HepG2 (cell line): ENCODE measurements around the gene KLHL7. TPM values are rescaled to one million over a fixed set of nuclear protein-coding genes. Genes with fewer than 3 reads are reported as not detected.
A peak's percentile ranks its signal among the peaks of the same experiment; 100 is the strongest.

Source experiments
- CEBPB ChIP-seq: IDR thresholded peaks from 2 replicates; pipeline ENCODE4 v1.6.1; 2011; ENCODE audit warnings: low read depth, low read length, improper control_type of control experiment, borderline replicate concordance
- ELK4 ChIP-seq: sonication (generic); formaldehyde crosslinking; IDR thresholded peaks from 2 replicates; pipeline ENCODE4 v1.9.0; 2021; ENCODE audit warnings: missing genetic modification reagents, borderline replicate concordance
- PATZ1 ChIP-seq: sonication (generic); formaldehyde crosslinking; IDR thresholded peaks from 2 replicates; pipeline ENCODE4 v1.4.0; 2020; ENCODE audit warnings: missing genetic modification reagents
- SAP130 ChIP-seq: IDR thresholded peaks from 2 replicates; pipeline ENCODE4 v1.6.1; 2016; ENCODE audit warnings: low read depth
- SOX5 ChIP-seq: IDR thresholded peaks from 2 replicates; pipeline ENCODE4 v1.6.1; 2016; ENCODE audit warnings: borderline replicate concordance
- SYNCRIP ChIP-seq: fragments of 200-400 bp; formaldehyde crosslinking; IDR thresholded peaks from 2 replicates; pipeline ENCODE4 v1.6.1; 2018; ENCODE audit warnings: mild to moderate bottlenecking, low read depth, low read length; ENCODE audit not compliant: insufficient read depth
- ZBTB44 ChIP-seq: sonication (generic); formaldehyde crosslinking; IDR thresholded peaks from 2 replicates; pipeline ENCODE4 v1.4.0; 2020; ENCODE audit warnings: missing genetic modification reagents
- ZFP90 ChIP-seq: sonication (generic); formaldehyde crosslinking; IDR thresholded peaks from 2 replicates; pipeline ENCODE4 v1.8.0; 2022; ENCODE audit warnings: missing genetic modification reagents, mild to moderate bottlenecking, inconsistent platforms, borderline replicate concordance
- ZNF556 ChIP-seq: sonication (generic); formaldehyde crosslinking; IDR thresholded peaks from 2 replicates; pipeline ENCODE4 v1.4.0; 2020; ENCODE audit warnings: mild to moderate bottlenecking, missing genetic modification reagents, borderline replicate concordance
- ZNF644 ChIP-seq: IDR thresholded peaks from 2 replicates; pipeline ENCODE4 v1.6.1; 2016; ENCODE audit warnings: low read depth
- ZNF773 ChIP-seq: sonication (generic); formaldehyde crosslinking; IDR thresholded peaks from 2 replicates; pipeline ENCODE4 v1.4.0; 2020; ENCODE audit warnings: missing genetic modification reagents, borderline replicate concordance
- polyA plus RNA-seq, 8 experiments: library from polyadenylated mRNA; depleted of rRNA in 3 of 8; stranded (reverse) in 7 of 8; unstranded in 1 of 8; fragments of >200 nt; fragmentation: Illumina TruSeq in 4 of 8; extraction: Trizol in 4 of 8; gene quantifications; 2 replicates each; pipeline versions ENCODE4 v1.2.1 to v1.2.3, GENCODE V29; 2011 to 2016; ENCODE audit warnings: low read depth in 4 of 8, missing spikeins in 1 of 8, mixed read lengths in 1 of 8; ENCODE audit not compliant: insufficient read depth in 1 of 8
- total RNA-seq, 5 experiments: library from RNA; depleted of rRNA; stranded (reverse); fragments of >200 nt; fragmentation: Illumina TruSeq; extraction: Trizol; gene quantifications; 2 replicates each; pipeline ENCODE4 v1.2.3, GENCODE V29; 2016; ENCODE audit warnings: low read depth in 1 of 5
- TF ChIP-seq, protein P1 (sequence below): sonication (generic); formaldehyde crosslinking; IDR thresholded peaks from 2 replicates; pipeline ENCODE4 v1.4.0; 2020; ENCODE audit warnings: mild to moderate bottlenecking, missing genetic modification reagents
- TF ChIP-seq, protein P2 (sequence below): sonication (generic); formaldehyde crosslinking; IDR thresholded peaks from 2 replicates; pipeline ENCODE4 v1.4.0; 2020; ENCODE audit warnings: low read depth, mild to moderate bottlenecking, missing genetic modification reagents
- TF ChIP-seq, protein P3 (sequence below): sonication (generic); formaldehyde crosslinking; IDR thresholded peaks from 2 replicates; pipeline ENCODE4 v1.4.0; 2020; ENCODE audit warnings: missing genetic modification reagents, low read depth, mild to moderate bottlenecking, borderline replicate concordance

KLHL7 gene
- total and polyA plus RNA-seq, 2 of the 13 experiments (the other 11 are each of a cell fraction or from before 2014, with no cell fraction given), result 16.2 to 34.4 TPM

DNA sequence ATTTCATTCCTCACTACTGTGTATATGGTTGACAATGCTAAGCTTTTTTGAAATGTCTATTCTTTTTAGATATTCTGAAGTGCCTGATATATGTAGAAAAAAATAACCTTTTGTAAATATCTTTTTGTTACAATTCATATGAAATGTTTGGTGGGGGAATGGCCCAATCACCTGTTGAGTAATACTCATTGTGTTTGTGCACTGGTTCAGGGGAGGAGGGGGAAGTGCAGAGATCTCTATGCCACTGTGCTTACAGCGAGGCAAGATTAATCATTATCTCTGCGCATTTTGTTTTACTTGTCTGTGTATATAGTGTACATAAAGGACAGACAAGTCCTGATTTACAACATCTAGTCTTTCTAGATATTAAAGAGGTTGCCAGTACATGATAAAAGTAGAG is 101.4 kb downstream of the KLHL7 start (continued):
- TF ChIP-seq, protein P1, sequence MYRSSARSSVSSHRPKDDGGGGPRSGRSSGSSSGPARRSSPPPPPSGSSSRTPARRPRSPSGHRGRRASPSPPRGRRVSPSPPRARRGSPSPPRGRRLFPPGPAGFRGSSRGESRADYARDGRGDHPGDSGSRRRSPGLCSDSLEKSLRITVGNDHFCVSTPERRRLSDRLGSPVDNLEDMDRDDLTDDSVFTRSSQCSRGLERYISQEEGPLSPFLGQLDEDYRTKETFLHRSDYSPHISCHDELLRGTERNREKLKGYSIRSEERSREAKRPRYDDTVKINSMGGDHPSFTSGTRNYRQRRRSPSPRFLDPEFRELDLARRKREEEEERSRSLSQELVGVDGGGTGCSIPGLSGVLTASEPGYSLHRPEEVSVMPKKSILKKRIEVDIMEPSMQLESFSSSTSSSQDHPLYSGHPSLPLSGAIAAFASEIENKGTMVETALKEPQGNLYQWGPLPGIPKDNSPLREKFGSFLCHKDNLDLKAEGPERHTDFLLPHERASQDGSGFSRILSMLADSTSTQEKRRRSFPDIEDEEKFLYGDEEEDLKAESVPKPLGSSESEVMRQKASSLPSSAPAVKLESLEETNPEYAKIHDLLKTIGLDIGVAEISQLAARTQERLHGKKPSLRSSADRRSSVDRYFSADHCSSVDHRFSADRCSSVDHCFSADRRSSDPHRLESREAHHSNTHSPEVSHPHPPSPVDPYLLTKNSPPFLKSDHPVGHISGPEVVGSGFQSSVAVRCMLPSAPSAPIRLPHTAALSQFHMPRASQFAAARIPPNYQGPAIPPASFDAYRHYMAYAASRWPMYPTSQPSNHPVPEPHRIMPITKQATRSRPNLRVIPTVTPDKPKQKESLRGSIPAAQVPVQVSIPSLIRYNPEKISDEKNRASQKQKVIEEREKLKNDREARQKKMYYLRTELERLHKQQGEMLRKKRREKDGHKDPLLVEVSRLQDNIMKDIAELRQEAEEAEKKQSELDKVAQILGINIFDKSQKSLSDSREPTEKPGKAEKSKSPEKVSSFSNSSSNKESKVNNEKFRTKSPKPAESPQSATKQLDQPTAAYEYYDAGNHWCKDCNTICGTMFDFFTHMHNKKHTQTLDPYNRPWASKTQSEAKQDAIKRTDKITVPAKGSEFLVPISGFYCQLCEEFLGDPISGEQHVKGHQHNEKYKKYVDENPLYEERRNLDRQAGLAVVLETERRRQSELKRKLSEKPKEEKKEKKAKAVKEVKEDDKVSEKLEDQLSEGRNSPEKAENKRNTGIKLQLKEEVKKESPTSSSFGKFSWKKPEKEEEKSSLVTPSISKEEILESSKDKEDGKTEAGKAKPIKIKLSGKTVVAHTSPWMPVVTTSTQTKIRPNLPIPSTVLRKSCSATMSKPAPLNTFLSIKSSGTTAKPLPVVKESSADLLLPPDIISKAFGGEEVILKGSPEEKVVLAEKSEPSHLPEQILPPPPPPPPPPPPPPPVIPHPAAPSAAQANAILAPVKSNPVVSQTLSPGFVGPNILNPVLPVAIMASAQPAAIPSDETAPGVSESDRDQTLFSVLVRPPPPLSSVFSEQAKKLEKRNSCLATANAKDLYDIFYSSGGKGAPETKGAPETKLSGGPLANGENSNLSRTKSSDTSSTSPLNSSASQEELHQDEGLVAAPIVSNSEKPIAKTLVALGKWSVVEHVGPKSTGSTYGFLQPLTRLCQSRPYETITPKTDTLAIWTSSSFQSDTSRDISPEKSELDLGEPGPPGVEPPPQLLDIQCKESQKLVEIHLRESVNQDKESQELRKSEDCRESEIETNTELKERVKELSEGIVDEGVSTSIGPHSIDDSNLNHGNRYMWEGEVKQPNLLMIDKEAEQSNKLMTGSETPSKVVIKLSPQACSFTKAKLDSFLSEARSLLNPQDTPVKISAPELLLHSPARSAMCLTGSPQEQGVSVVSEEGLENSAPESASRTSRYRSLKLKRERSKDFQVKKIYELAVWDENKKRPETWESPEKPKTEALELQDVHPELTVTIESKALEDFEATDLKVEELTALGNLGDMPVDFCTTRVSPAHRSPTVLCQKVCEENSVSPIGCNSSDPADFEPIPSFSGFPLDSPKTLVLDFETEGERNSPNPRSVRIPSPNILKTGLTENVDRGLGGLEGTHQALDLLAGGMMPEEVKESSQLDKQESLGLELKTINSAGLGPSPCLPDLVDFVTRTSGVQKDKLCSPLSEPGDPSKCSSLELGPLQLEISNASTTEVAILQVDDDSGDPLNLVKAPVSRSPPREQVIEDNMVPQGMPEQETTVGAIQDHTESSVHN (CRISPR knock-in tag), result no peak
- TF ChIP-seq ELK4 (no peak), SOX5 (CRISPR knock-in tag) (peak; percentile 81), SYNCRIP (no peak), SAP130 (CRISPR knock-in tag) (0 out of 2 replicates have a peak, but pooled peaks have one; percentile 33), PATZ1 (CRISPR knock-in tag) (peak; percentile 35; the same call in 1 of the 2 replicates), CEBPB (peak; percentile 84), ZBTB44 (CRISPR knock-in tag) (no peak), ZNF644 (peak; percentile 42; the same call in 1 of the 2 replicates), ZNF773 (CRISPR knock-in tag) (no peak), ZNF556 (CRISPR knock-in tag) (no peak), ZFP90 (CRISPR knock-in tag) (no peak)
- TF ChIP-seq, protein P2, sequence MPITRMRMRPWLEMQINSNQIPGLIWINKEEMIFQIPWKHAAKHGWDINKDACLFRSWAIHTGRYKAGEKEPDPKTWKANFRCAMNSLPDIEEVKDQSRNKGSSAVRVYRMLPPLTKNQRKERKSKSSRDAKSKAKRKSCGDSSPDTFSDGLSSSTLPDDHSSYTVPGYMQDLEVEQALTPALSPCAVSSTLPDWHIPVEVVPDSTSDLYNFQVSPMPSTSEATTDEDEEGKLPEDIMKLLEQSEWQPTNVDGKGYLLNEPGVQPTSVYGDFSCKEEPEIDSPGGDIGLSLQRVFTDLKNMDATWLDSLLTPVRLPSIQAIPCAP (CRISPR knock-in tag), result no peak
- TF ChIP-seq, protein P3, sequence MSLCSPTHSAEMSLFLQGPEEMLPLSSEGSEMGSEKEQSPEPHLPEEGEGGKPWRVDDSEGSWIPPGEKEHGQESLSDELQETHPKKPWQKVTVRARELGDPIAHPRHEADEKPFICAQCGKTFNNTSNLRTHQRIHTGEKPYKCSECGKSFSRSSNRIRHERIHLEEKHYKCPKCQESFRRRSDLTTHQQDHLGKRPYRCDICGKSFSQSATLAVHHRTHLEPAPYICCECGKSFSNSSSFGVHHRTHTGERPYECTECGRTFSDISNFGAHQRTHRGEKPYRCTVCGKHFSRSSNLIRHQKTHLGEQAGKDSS (CRISPR knock-in tag), result no peak
